HepG2 (cell line): ENCODE data around the gene LPIN3. TPM values are rescaled to one million over a fixed set of nuclear protein-coding genes. Genes with fewer than 3 reads are reported as not detected.

Experiments
- ATAC-seq: fragments of 200-7000 bp; cut with Tn5 transposase; 3 replicates; pipeline ENCODE4 v1.9.1; 2020; ENCODE audit warnings: mild to moderate bottlenecking, moderate library complexity
- BruUV-seq: library from RNA; stranded (reverse); fragments of 400-500 nt; replicated peaks from 2 replicates; lab custom pipeline; 2021; lab: Mats Ljungman, UMichigan
- CTCF ChIA-PET: fragments of 300-600 bp; formaldehyde crosslinking; extraction: SDS; loops from one replicate; lab custom pipeline; 2021; ENCODE audit warnings: low total read pairs, inconsistent platforms, low intra/inter-chr PET ratio; lab: Yijun Ruan, JAX
- POLR2A ChIA-PET: fragments of 350-600 bp; sonication (Branson Sonifier 250); formaldehyde crosslinking; loops from one replicate; lab custom pipeline; 2020; ENCODE audit warnings: antibody characterized with exemption, inconsistent platforms; lab: Yijun Ruan, JAX
- DNase-seq: peaks from one replicate; pipeline ENCODE4 v3.0.0-alpha.2; 2015; ENCODE audit warnings: low spot score
- FAIRE-seq: peaks from 3 replicates; lab custom pipeline; 2011; peaks lifted over from hg19 to GRCh38; lab: Jason Lieb, UNC
- H2AFZ ChIP-seq: one replicate; pipeline ENCODE4 v1.6.1; 2011; ENCODE audit warnings: low read length, inconsistent platforms
- H3K27ac ChIP-seq: fragments of 300-600 bp; 3 replicates; pipeline ENCODE4 v1.8.0; 2011; ENCODE audit warnings: mixed run types, mild to moderate bottlenecking, mixed read lengths, low read length, inconsistent platforms; ENCODE audit not compliant: insufficient read depth; ENCODE audit errors: extremely low read length
- H3K27me3 ChIP-seq, 2 experiments: fragments of 200-600 bp in 1 of 2; 2 replicates in 1 of 2; 3 replicates in 1 of 2; pipeline versions ENCODE4 v1.6.0 to v1.8.0; 2011; ENCODE audit warnings: low read length in 2 of 2, mild to moderate bottlenecking in 2 of 2, moderate library complexity in 2 of 2, inconsistent platforms in 1 of 2; ENCODE audit not compliant: insufficient read depth in 2 of 2, control insufficient read depth in 1 of 2
- H3K36me3 ChIP-seq, 2 experiments: fragments of 200-600 bp in 1 of 2; replicated peaks in 1 of 2; 2 replicates in 1 of 2; 3 replicates in 1 of 2; pipeline versions ENCODE4 v1.5.1 to v1.8.0; 2011; ENCODE audit warnings: low read length in 2 of 2, inconsistent platforms in 1 of 2; ENCODE audit not compliant: insufficient read depth in 2 of 2, control insufficient read depth in 1 of 2
- H3K4me1 ChIP-seq: 2 replicates; pipeline ENCODE4 v1.5.1; 2012; ENCODE audit warnings: low read length, inconsistent platforms; ENCODE audit not compliant: insufficient read depth
- H3K4me2 ChIP-seq: 2 replicates; pipeline ENCODE4 v1.6.0; 2011; ENCODE audit warnings: low read depth, low read length, inconsistent platforms
- H3K4me3 ChIP-seq, 3 experiments: fragments of 200-600 bp in 1 of 3; sonication (generic), shearing (Covaris generic) in 1 of 3; replicated peaks in 1 of 3; 2 replicates each; pipeline ENCODE4 v1.5.1; 2011 to 2016; ENCODE audit warnings: low read length in 3 of 3, inconsistent platforms in 2 of 3, low read depth in 2 of 3, mild to moderate bottlenecking in 2 of 3, control low read depth in 1 of 3, mixed read lengths in 1 of 3; ENCODE audit not compliant: insufficient read depth in 1 of 3
- H3K79me2 ChIP-seq: one replicate; pipeline ENCODE4 v1.6.1; 2011; ENCODE audit warnings: low read length, inconsistent platforms; ENCODE audit not compliant: insufficient read depth
- H3K9ac ChIP-seq: 2 replicates; pipeline ENCODE4 v1.6.0; 2011; ENCODE audit warnings: mild to moderate bottlenecking, low read depth, low read length, inconsistent platforms; ENCODE audit not compliant: insufficient read depth
- H3K9me3 ChIP-seq: 2 replicates; pipeline ENCODE4 v1.5.1; 2012; ENCODE audit warnings: mild to moderate bottlenecking, low read length
- H4K20me1 ChIP-seq: 2 replicates; pipeline ENCODE4 v1.6.0; 2011; ENCODE audit warnings: inconsistent platforms, mild to moderate bottlenecking, low read length, moderate library complexity; ENCODE audit not compliant: insufficient read depth
- ATF5 ChIP-seq: sonication (generic); formaldehyde crosslinking; IDR thresholded peaks from 2 replicates; pipeline ENCODE4 v1.4.0; 2020; ENCODE audit warnings: mild to moderate bottlenecking, low read depth, missing genetic modification reagents
- FIP1L1 ChIP-seq: fragments of 200-400 bp; formaldehyde crosslinking; IDR thresholded peaks from 2 replicates; pipeline ENCODE4 v1.6.1; 2018; ENCODE audit warnings: low read depth, mild to moderate bottlenecking, low read length, moderate library complexity, borderline replicate concordance; ENCODE audit not compliant: insufficient read depth
- HNRNPK ChIP-seq: fragments of 200-400 bp; formaldehyde crosslinking; IDR thresholded peaks from 2 replicates; pipeline ENCODE4 v1.6.1; 2018; ENCODE audit warnings: low read length, low read depth, moderate library complexity, mild to moderate bottlenecking; ENCODE audit not compliant: poor library complexity, severe bottlenecking
- MAF1 ChIP-seq: sonication (generic); formaldehyde crosslinking; IDR thresholded peaks from 2 replicates; pipeline ENCODE4 v1.5.0; 2020; ENCODE audit warnings: missing genetic modification reagents, borderline replicate concordance
- NAIF1 ChIP-seq: sonication (generic); formaldehyde crosslinking; IDR thresholded peaks from 2 replicates; pipeline ENCODE4 v1.5.0; 2020; ENCODE audit warnings: mild to moderate bottlenecking, missing genetic modification reagents, borderline replicate concordance
- NCOR1 ChIP-seq: fragments of 200-600 bp; sonication (generic); IDR thresholded peaks from 2 replicates; pipeline ENCODE4 v1.7.0; 2017; ENCODE audit warnings: antibody characterized with exemption, low read length, borderline replicate concordance
- NFRKB ChIP-seq: fragments of 450-650 bp; IDR thresholded peaks from 2 replicates; pipeline ENCODE4 v1.6.1; 2017
- SNAPC5 ChIP-seq: sonication (generic); formaldehyde crosslinking; IDR thresholded peaks from 2 replicates; pipeline ENCODE4 v1.8.1; 2023; ENCODE audit warnings: mild to moderate bottlenecking, missing genetic modification reagents, borderline replicate concordance
- U2AF2 ChIP-seq: fragments of 200-400 bp; formaldehyde crosslinking; IDR thresholded peaks from 2 replicates; pipeline ENCODE4 v1.6.1; 2017; ENCODE audit warnings: low read depth, mild to moderate bottlenecking, low read length
- ZBTB49 ChIP-seq: sonication (generic); formaldehyde crosslinking; IDR thresholded peaks from 2 replicates; pipeline ENCODE4 v1.4.0; 2020; ENCODE audit warnings: missing genetic modification reagents, borderline replicate concordance
- ZFP90 ChIP-seq: sonication (generic); formaldehyde crosslinking; IDR thresholded peaks from 2 replicates; pipeline ENCODE4 v1.8.0; 2022; ENCODE audit warnings: missing genetic modification reagents, mild to moderate bottlenecking, inconsistent platforms, borderline replicate concordance
- ZNF143 ChIP-seq: sonication (generic); formaldehyde crosslinking; IDR thresholded peaks from 2 replicates; pipeline ENCODE4 v1.4.0; 2020; ENCODE audit warnings: missing genetic modification reagents
- ZNF329 ChIP-seq: sonication (generic); formaldehyde crosslinking; IDR thresholded peaks from 2 replicates; pipeline ENCODE4 v1.9.0; 2021; ENCODE audit warnings: low read depth, mild to moderate bottlenecking, missing genetic modification reagents
- ZNF432 ChIP-seq: sonication (generic); formaldehyde crosslinking; IDR thresholded peaks from 2 replicates; pipeline ENCODE4 v1.5.0; 2020; ENCODE audit warnings: missing genetic modification reagents, mild to moderate bottlenecking, borderline replicate concordance
- ZNF598 ChIP-seq: sonication (generic); formaldehyde crosslinking; IDR thresholded peaks from 2 replicates; pipeline ENCODE4 v1.5.1; 2020; ENCODE audit warnings: mild to moderate bottlenecking, missing genetic modification reagents, borderline replicate concordance
- ZNF776 ChIP-seq: sonication (generic); formaldehyde crosslinking; IDR thresholded peaks from 2 replicates; pipeline ENCODE4 v1.4.0; 2020; ENCODE audit warnings: mild to moderate bottlenecking, missing genetic modification reagents
- ZNF816 ChIP-seq: sonication (generic); formaldehyde crosslinking; IDR thresholded peaks from 2 replicates; pipeline ENCODE4 v1.8.0; 2022; ENCODE audit warnings: missing genetic modification reagents, mild to moderate bottlenecking, borderline replicate concordance
- ZSCAN30 ChIP-seq: sonication (generic); formaldehyde crosslinking; IDR thresholded peaks from 2 replicates; pipeline ENCODE4 v1.5.0; 2020; ENCODE audit warnings: mild to moderate bottlenecking, missing genetic modification reagents
- WGBS: methylation state at CpG from one replicate; pipeline ENCODE4 v1.1.6; 2017; ENCODE audit warnings: low lambda C conversion rate; 5-methylcytosine and 5-hydroxymethylcytosine counted together
- in situ Hi-C: cut with HindIII; loops from 2 replicates; pipeline ENCODE4 v1.10.0; 2017; ENCODE audit warnings: low pct_unique_long_range_greater_than_20kb; ENCODE audit not compliant: extremely low pct_ligation_motif_present
- intact Hi-C: fragments of 100-400 bp; cut with micrococcal nuclease; formaldehyde crosslinking; loops from one replicate; pipeline ENCODE4 v1.10.0; 2022; ENCODE audit not compliant: unreplicated experiment
- polyA plus RNA-seq, 8 experiments: library from polyadenylated mRNA; depleted of rRNA in 3 of 8; stranded (reverse) in 7 of 8; unstranded in 1 of 8; fragments of >200 nt; fragmentation: Illumina TruSeq in 4 of 8; extraction: Trizol in 4 of 8; gene quantifications; 2 replicates each; pipeline versions ENCODE4 v1.2.1 to v1.2.3, GENCODE V29; 2011 to 2016; ENCODE audit warnings: low read depth in 4 of 8, missing spikeins in 1 of 8, mixed read lengths in 1 of 8; ENCODE audit not compliant: insufficient read depth in 1 of 8
- total RNA-seq, 5 experiments: library from RNA; depleted of rRNA; stranded (reverse); fragments of >200 nt; fragmentation: Illumina TruSeq; extraction: Trizol; gene quantifications; 2 replicates each; pipeline ENCODE4 v1.2.3, GENCODE V29; 2016; ENCODE audit warnings: low read depth in 1 of 5

Gene LPIN3
- total and polyA plus RNA-seq, 2 of the 13 experiments (the other 11 are each of a cell fraction or from before 2014, with no cell fraction given) = 14.2 to 28.6 TPM

- no peak overlapping the region for H3K9ac ChIP-seq
- TF ChIP-seq U2AF2 (no peak), NCOR1 (no peak), ATF5 (CRISPR knock-in tag) (no peak), ZNF329 (CRISPR knock-in tag) (no peak), ZNF816 (no peak), ZNF776 (CRISPR knock-in tag) (no peak), NAIF1 (CRISPR knock-in tag) (no peak), ZNF432 (CRISPR knock-in tag) (no peak), FIP1L1 (no peak), SNAPC5 (CRISPR knock-in tag) (no peak), HNRNPK (no peak), ZNF598 (CRISPR knock-in tag) (no peak), ZSCAN30 (CRISPR knock-in tag) (no peak), ZNF143 (no peak), MAF1 (CRISPR knock-in tag) (no peak), ZBTB49 (CRISPR knock-in tag) (no peak), ZFP90 (CRISPR knock-in tag) (no peak), NFRKB (no peak)
- in situ Hi-C loops = no loop called here
- WGBS = 95% methylated on average over 5 of the region's 5 CpGs
- H3K4me3 ChIP-seq = no peak overlapping the region
- no TSS peak for BruUV-seq
- no peak overlapping the region for H3K4me2 ChIP-seq
- no peak overlapping the region for H3K27ac ChIP-seq
- H3K36me3 ChIP-seq = no peaks in the 10 kb centered on the region
- no peaks in the 10 kb centered on the region for H3K27me3 ChIP-seq
- peaks cover 14% of the 10 kb centered on the region for H3K4me1 ChIP-seq
- CTCF ChIA-PET = no interaction called here
- ATAC-seq = no peak
- H2AFZ ChIP-seq = no peak overlapping the region
- peaks cover 2% of the 10 kb centered on the region for H3K79me2 ChIP-seq
- H3K9me3 ChIP-seq = no peaks in the 10 kb centered on the region
- H4K20me1 ChIP-seq = no peaks in the 10 kb centered on the region
- DNase-seq = no peak
- intact Hi-C loops = no loop called here
- POLR2A ChIA-PET = no interaction called here
- no peak for FAIRE-seq
Observed at GRCh38 chr20:41306061-41306727, 34.4 kb upstream of the LPIN3 start.
